ENCODE measurements around the gene HAL.

GRCh38 chr12:96033549-96034389 lies 37.6 kb upstream of the HAL start:
- TF ChIP-seq POLR2A (IDR thresholded peaks at IDR 0.05) = no peak
- TF ChIP-seq, protein P1, sequence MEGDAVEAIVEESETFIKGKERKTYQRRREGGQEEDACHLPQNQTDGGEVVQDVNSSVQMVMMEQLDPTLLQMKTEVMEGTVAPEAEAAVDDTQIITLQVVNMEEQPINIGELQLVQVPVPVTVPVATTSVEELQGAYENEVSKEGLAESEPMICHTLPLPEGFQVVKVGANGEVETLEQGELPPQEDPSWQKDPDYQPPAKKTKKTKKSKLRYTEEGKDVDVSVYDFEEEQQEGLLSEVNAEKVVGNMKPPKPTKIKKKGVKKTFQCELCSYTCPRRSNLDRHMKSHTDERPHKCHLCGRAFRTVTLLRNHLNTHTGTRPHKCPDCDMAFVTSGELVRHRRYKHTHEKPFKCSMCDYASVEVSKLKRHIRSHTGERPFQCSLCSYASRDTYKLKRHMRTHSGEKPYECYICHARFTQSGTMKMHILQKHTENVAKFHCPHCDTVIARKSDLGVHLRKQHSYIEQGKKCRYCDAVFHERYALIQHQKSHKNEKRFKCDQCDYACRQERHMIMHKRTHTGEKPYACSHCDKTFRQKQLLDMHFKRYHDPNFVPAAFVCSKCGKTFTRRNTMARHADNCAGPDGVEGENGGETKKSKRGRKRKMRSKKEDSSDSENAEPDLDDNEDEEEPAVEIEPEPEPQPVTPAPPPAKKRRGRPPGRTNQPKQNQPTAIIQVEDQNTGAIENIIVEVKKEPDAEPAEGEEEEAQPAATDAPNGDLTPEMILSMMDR (IDR thresholded peaks at IDR 0.05) = no peak
